ENCODE results near the gene ID2.
"Not testable (repeated sequence)": the region's sequence is repeated elsewhere in the genome, so short reads cannot be mapped to it uniquely, and the experiment has no call there.

ID2 gene

GRCh38 chr2:8710951-8711350, 29.1 kb downstream of the ID2 start:
- no peak overlapping the region for H3K4me3 ChIP-seq (ENCODE audit: low read depth, low read length)
- no peaks in the 10 kb centered on the region for H3K79me2 ChIP-seq (ENCODE audit: control insufficient read depth, insufficient read depth, low read length, unreplicated experiment)
- H2AFZ ChIP-seq (ENCODE audit: low read length, unreplicated experiment): no peak overlapping the region
- no peak overlapping the region for H3K27ac ChIP-seq (ENCODE audit: low read depth, low read length)
- H3K4me1 ChIP-seq (ENCODE audit: control insufficient read depth, insufficient read depth, low read length, unreplicated experiment): no peaks in the 10 kb centered on the region
- H3K36me3 ChIP-seq (ENCODE audit: insufficient read depth, low read length): no peaks in the 10 kb centered on the region
- H3K27me3 ChIP-seq (ENCODE audit: insufficient read depth, low read length): no peaks in the 10 kb centered on the region

DNA sequence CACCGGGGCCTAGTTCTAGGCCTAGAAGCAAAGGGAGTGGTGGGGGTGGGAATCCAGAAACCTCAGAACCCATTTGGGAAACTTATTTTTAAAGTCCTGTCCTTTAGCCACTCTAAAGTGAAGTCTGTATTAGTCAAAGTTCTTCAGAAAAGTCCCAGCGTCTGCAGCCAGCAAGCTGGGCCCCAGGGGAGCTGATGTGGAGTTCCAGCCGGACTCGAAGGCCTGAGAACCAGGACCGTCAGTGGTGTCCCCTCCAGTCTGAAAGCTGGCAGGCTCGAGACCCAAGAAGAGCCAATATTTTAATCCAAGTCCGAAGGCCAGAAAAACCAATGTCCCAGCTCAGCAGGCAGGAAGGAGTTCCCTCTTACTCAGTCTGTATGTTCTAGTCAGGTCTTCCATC, 32.4 kb downstream of the ID2 start:
- Histone ChIP-seq H3K36me3 (ENCODE audit: insufficient read depth, low read length) (no peaks in the 10 kb centered on the region), H3K4me1 (ENCODE audit: control insufficient read depth, insufficient read depth, low read length, unreplicated experiment) (no peaks in the 10 kb centered on the region), H3K4me3 (ENCODE audit: low read depth, low read length) (no peak overlapping the region), H3K27me3 (ENCODE audit: insufficient read depth, low read length) (no peaks in the 10 kb centered on the region), H3K27ac (ENCODE audit: low read depth, low read length) (no peak overlapping the region), H3K79me2 (ENCODE audit: control insufficient read depth, insufficient read depth, low read length, unreplicated experiment) (no peaks in the 10 kb centered on the region), H2AFZ (ENCODE audit: low read length, unreplicated experiment) (no peak overlapping the region)

GRCh38 chr2:8714971-8715370, 33.1 kb downstream of the ID2 start:
- no peak overlapping the region for H3K4me3 ChIP-seq (ENCODE audit: low read depth, low read length)
- no peak overlapping the region for H2AFZ ChIP-seq (ENCODE audit: low read length, unreplicated experiment)
- no peaks in the 10 kb centered on the region for H3K27me3 ChIP-seq (ENCODE audit: insufficient read depth, low read length)
- no peaks in the 10 kb centered on the region for H3K4me1 ChIP-seq (ENCODE audit: control insufficient read depth, insufficient read depth, low read length, unreplicated experiment)
- no peaks in the 10 kb centered on the region for H3K36me3 ChIP-seq (ENCODE audit: insufficient read depth, low read length)
- H3K27ac ChIP-seq (ENCODE audit: low read depth, low read length): no peak overlapping the region
- H3K79me2 ChIP-seq (ENCODE audit: control insufficient read depth, insufficient read depth, low read length, unreplicated experiment): no peaks in the 10 kb centered on the region

DNA sequence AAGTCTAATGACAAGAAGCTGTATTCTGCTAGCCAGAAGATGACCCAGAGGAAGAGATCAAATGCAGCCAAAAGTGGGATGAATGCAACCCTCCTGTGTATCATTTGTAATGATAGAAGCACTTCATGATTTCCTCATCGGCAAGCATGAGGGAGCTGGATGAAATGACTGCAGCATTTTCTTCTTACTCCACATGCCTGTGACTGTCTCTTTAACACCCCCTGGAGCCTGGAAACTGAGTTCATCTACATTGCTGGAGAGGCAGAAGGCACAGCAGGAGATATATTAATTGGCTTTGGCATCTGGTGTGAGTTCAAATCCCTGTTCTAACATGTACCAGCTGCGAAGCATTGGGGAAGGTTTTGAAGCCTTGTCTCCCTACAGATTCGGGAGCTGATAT, 37.7 kb downstream of the ID2 start:
- Histone ChIP-seq H3K79me2 (ENCODE audit: control insufficient read depth, insufficient read depth, low read length, unreplicated experiment) (no peaks in the 10 kb centered on the region), H3K4me3 (ENCODE audit: low read depth, low read length) (no peak overlapping the region), H3K27ac (ENCODE audit: low read depth, low read length) (no peak overlapping the region), H3K36me3 (ENCODE audit: insufficient read depth, low read length) (no peaks in the 10 kb centered on the region), H3K27me3 (ENCODE audit: insufficient read depth, low read length) (no peaks in the 10 kb centered on the region), H3K4me1 (ENCODE audit: control insufficient read depth, insufficient read depth, low read length, unreplicated experiment) (no peaks in the 10 kb centered on the region), H2AFZ (ENCODE audit: low read length, unreplicated experiment) (no peak overlapping the region)

DNA sequence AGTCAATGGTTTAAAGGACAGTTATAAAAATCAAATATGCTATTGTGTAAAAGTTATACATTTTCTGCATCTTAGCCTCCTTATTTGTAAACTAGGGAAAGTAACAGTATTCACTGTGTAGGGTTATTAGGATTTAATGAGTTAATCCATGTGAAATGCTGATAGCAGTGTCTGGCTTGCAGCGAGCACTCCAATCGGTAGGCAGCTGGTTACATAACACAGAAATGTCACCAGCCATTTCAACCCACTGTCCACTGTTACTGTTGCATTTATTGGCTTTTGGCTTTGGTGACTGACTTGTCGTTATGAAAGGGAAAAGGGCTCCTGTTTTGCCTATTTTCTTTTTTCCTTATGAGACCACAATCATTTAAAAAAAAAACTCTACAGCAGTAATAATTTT, 38.9 kb downstream of the ID2 start:
- Histone ChIP-seq H2AFZ (ENCODE audit: low read length, unreplicated experiment) (no peak overlapping the region), H3K36me3 (ENCODE audit: insufficient read depth, low read length) (no peaks in the 10 kb centered on the region)

GRCh38 chr2:8721410-8721809, 39.6 kb downstream of the ID2 start:
- H3K4me1 ChIP-seq (ENCODE audit: control insufficient read depth, insufficient read depth, low read length, unreplicated experiment): no peaks in the 10 kb centered on the region
- no peak overlapping the region for H3K4me3 ChIP-seq (ENCODE audit: low read depth, low read length)
- H2AFZ ChIP-seq (ENCODE audit: low read length, unreplicated experiment): no peak overlapping the region
- no peak overlapping the region for H3K27ac ChIP-seq (ENCODE audit: low read depth, low read length)
- H3K36me3 ChIP-seq (ENCODE audit: insufficient read depth, low read length): no peaks in the 10 kb centered on the region
- H3K27me3 ChIP-seq (ENCODE audit: insufficient read depth, low read length): no peaks in the 10 kb centered on the region
- no peaks in the 10 kb centered on the region for H3K79me2 ChIP-seq (ENCODE audit: control insufficient read depth, insufficient read depth, low read length, unreplicated experiment)

More for the DNA sequence above, 38.9 kb downstream of the ID2 start:
- no peak overlapping the region for H3K4me3 ChIP-seq (ENCODE audit: low read depth, low read length)
- no peak overlapping the region for H3K27ac ChIP-seq (ENCODE audit: low read depth, low read length)
- no peaks in the 10 kb centered on the region for H3K4me1 ChIP-seq (ENCODE audit: control insufficient read depth, insufficient read depth, low read length, unreplicated experiment)
- no peaks in the 10 kb centered on the region for H3K79me2 ChIP-seq (ENCODE audit: control insufficient read depth, insufficient read depth, low read length, unreplicated experiment)
- no peaks in the 10 kb centered on the region for H3K27me3 ChIP-seq (ENCODE audit: insufficient read depth, low read length)

DNA sequence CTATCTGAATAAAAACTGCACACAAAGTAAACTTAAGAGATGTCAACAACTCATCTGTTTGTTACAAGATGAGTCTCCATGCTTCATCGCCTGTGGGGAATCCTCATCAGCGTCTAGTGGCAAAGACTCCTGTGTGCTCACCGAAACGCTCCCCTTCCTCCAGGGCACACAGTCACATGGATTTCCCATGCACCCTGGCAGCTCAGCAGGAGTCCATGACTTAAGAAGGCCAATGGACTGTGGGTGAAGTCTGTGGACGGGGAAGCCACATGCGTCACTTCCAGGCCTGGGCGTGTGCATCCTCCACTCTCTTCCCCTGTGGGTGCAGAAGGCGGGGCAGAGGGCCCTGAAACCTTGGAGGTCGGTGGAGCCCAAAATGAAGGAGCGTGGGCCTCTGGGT, 41.1 kb downstream of the ID2 start:
- Histone ChIP-seq H3K4me3 (ENCODE audit: low read depth, low read length) (no peak overlapping the region), H3K4me1 (ENCODE audit: control insufficient read depth, insufficient read depth, low read length, unreplicated experiment) (no peaks in the 10 kb centered on the region), H3K36me3 (ENCODE audit: insufficient read depth, low read length) (no peaks in the 10 kb centered on the region), H2AFZ (ENCODE audit: low read length, unreplicated experiment) (no peak overlapping the region), H3K79me2 (ENCODE audit: control insufficient read depth, insufficient read depth, low read length, unreplicated experiment) (no peaks in the 10 kb centered on the region), H3K27ac (ENCODE audit: low read depth, low read length) (no peak overlapping the region), H3K27me3 (ENCODE audit: insufficient read depth, low read length) (no peaks in the 10 kb centered on the region)

DNA sequence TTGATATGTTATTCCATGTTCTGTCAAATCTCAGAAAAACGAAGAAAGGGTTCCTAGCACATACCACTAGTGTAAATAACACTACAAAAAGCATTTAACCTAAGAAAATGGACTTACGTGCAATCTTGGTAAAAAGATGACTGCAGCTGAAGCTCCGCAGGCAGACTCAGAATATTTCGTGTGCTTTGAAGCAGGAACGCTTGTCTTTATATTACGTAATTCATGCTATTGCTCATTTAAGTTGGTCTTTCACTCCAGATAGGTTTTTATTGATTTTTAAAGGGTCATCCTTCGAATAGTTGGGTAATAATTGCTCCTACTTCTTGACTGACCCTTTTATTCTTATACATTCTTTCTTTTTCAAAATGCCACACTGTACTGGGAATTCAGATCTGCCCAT, 44.0 kb downstream of the ID2 start:
- Histone ChIP-seq H3K4me1 (ENCODE audit: control insufficient read depth, insufficient read depth, low read length, unreplicated experiment) (no peaks in the 10 kb centered on the region), H3K79me2 (ENCODE audit: control insufficient read depth, insufficient read depth, low read length, unreplicated experiment) (no peaks in the 10 kb centered on the region), H3K27ac (ENCODE audit: low read depth, low read length) (no peak overlapping the region), H3K27me3 (ENCODE audit: insufficient read depth, low read length) (no peaks in the 10 kb centered on the region), H3K4me3 (ENCODE audit: low read depth, low read length) (no peak overlapping the region), H2AFZ (ENCODE audit: low read length, unreplicated experiment) (no peak overlapping the region), H3K36me3 (ENCODE audit: insufficient read depth, low read length) (0 out of 2 replicates have a peak, but pooled peaks cover 3% of the 10 kb centered on the region)

- Histone ChIP-seq H3K4me3 (ENCODE audit: low read depth, low read length) (no peak overlapping the region), H3K79me2 (ENCODE audit: control insufficient read depth, insufficient read depth, low read length, unreplicated experiment) (no peaks in the 10 kb centered on the region), H3K4me1 (ENCODE audit: control insufficient read depth, insufficient read depth, low read length, unreplicated experiment) (no peaks in the 10 kb centered on the region), H2AFZ (ENCODE audit: low read length, unreplicated experiment) (no peak overlapping the region), H3K36me3 (ENCODE audit: insufficient read depth, low read length) (peaks cover 11% of the 10 kb centered on the region), H3K27me3 (ENCODE audit: insufficient read depth, low read length) (no peaks in the 10 kb centered on the region), H3K27ac (ENCODE audit: low read depth, low read length) (no peak overlapping the region)
Measured at GRCh38 chr2:8728305-8729015, 46.6 kb downstream of the ID2 start.

- not testable (repeated sequence) for H3K4me1 ChIP-seq (ENCODE audit: control insufficient read depth, insufficient read depth, low read length, unreplicated experiment); H3K27me3 ChIP-seq (ENCODE audit: insufficient read depth, low read length); H3K4me3 ChIP-seq (ENCODE audit: low read depth, low read length); H3K27ac ChIP-seq (ENCODE audit: low read depth, low read length); H2AFZ ChIP-seq (ENCODE audit: low read length, unreplicated experiment); H3K79me2 ChIP-seq (ENCODE audit: control insufficient read depth, insufficient read depth, low read length, unreplicated experiment)
- H3K36me3 ChIP-seq (ENCODE audit: insufficient read depth, low read length): peaks cover 14% of the 10 kb centered on the region
Measured at GRCh38 chr2:8729101-8729500, 47.2 kb downstream of the ID2 start.

- no peak overlapping the region for H2AFZ ChIP-seq (ENCODE audit: low read length, unreplicated experiment)
- peaks cover 19% of the 10 kb centered on the region for H3K36me3 ChIP-seq (ENCODE audit: insufficient read depth, low read length)
- no peaks in the 10 kb centered on the region for H3K79me2 ChIP-seq (ENCODE audit: control insufficient read depth, insufficient read depth, low read length, unreplicated experiment)
- no peaks in the 10 kb centered on the region for H3K27me3 ChIP-seq (ENCODE audit: insufficient read depth, low read length)
- no peaks in the 10 kb centered on the region for H3K4me1 ChIP-seq (ENCODE audit: control insufficient read depth, insufficient read depth, low read length, unreplicated experiment)
- no peak overlapping the region for H3K4me3 ChIP-seq (ENCODE audit: low read depth, low read length)
- H3K27ac ChIP-seq (ENCODE audit: low read depth, low read length): no peak overlapping the region
Measured at GRCh38 chr2:8729939-8730338, 48.1 kb downstream of the ID2 start.
